HK-2 (cell line): Measurements from ENCODE around the gene PRRT2.
"Not testable (repeated sequence)": the region's sequence is repeated elsewhere in the genome, so short reads cannot be mapped to it uniquely, and the experiment has no call there.

Source experiments
- DNase-seq: peaks from one replicate; pipeline ENCODE4 v3.0.0-alpha.2; 2018; ENCODE audit not compliant: unreplicated experiment

Gene PRRT2

DNA sequence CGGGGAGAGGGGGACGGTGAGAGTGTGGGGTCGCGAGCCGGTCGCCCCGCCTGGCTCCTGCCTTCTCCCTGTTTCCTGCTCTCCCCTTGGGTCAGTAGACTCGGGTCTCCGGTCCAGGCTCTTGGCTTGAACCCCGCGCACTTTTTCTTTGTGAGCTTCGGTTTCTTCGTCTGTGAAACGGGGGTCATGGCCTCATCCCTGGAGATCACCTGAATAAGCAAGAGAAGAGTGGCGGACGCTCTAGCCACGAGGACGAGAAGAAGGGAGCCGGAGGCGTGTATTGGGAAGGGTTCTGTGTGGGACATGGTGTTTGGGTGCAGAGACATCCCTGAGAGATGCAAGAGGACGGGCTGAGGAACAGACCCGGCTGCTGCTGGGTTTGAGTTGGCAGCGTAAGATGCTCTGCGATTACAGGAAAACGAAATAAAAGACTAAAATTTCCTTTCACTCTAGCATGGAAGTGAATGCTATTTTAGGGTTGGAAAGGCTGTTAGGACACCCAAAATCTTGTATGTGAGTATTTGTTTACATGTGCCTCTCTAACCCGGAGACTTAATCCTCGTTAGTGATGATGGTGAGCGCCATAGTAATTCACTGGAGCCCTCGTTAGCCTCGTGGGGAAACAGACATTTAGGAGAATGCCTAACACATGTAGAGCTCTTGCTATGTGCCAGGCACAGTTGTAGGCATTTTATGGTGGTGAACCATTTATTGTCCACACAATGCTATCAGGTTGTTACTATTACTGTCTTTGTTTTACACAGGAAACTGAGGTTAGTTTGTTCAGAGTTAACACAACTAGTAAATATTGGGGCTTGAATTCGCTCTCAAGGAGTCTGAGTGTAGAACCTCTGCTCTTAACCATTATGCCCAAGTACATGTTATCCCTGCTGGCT, 20.8 kb upstream of the PRRT2 start:
- no peak for DNase-seq

DNA sequence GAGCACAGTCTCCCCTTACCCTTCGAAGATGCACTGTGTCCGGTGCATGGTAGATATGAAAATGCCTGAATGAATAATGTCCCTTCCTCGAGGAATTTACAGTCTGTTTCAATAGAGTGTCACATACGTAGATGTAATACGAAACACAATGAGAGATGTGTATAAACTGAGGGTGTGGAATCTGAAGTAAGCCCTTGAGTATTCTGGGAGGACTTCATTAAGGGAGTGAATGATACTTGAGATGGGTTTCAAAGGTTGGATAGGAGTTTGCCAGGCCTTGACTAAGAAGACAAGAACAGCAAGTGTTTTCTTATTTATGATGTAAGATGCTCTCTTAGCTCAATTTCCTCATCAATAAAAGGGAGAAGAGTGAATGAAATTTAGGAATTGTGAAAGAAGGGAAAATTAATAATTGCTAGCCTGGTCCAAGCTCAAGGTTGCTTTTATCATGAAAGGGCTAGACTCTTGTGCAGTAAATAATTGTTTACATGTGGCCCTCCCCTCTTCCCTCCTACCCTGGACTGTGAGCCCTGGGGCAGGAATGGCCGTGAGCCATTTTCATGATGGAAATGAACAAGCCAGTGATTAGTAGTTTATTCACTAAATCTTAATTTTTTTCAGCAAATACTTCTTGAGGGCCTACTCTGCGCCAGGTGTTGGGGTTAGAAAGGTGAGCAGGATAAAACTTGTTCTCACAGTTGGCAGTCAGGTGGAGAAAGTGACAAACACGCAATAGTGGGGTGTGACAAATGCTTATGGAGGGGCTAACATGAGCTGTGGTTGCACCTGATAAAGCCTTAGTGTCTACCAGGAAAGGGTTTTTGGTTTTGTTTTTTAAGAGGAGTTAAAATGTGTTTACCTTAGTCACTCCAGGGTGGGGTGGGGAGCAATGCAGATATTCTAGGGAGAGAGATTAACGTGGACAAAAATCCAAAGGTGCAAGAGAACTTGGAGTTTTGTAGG, 19.9 kb upstream of the PRRT2 start:
- no peak for DNase-seq

GRCh38 chr16:29793153-29793552, 18.8 kb upstream of the PRRT2 start:
- DNase-seq, result not testable (repeated sequence)

- no peak for DNase-seq
Measured at GRCh38 chr16:29794231-29794710, 17.7 kb upstream of the PRRT2 start.

DNA sequence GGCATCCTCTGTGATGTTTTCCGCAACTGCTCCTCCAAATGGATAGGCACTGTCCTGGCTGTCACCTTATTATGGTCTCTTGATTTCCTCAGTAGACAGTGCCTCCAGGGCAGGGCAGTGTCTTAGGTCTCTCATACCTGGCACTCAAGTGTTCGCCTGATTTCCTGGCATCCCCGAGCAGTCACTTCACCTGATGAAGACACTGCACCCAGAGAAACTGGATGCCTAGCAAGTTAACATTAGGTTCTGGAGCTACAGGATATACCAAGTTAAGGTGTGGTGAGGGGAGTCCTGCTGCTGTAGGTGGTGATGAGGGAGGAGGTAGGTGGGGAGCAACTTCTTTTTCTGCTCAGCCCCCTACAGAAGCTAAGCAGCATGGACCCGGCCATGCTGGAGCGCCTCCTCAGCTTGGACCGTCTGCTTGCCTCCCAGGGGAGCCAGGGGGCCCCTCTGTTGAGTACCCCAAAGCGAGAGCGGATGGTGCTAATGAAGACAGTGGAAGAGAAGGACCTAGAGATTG, 9.5 kb upstream of the PRRT2 start:
- DNase-seq, result no peak

GRCh38 chr16:29804020-29804419, 8.0 kb upstream of the PRRT2 start:
- DNase-seq, result no peak

DNA sequence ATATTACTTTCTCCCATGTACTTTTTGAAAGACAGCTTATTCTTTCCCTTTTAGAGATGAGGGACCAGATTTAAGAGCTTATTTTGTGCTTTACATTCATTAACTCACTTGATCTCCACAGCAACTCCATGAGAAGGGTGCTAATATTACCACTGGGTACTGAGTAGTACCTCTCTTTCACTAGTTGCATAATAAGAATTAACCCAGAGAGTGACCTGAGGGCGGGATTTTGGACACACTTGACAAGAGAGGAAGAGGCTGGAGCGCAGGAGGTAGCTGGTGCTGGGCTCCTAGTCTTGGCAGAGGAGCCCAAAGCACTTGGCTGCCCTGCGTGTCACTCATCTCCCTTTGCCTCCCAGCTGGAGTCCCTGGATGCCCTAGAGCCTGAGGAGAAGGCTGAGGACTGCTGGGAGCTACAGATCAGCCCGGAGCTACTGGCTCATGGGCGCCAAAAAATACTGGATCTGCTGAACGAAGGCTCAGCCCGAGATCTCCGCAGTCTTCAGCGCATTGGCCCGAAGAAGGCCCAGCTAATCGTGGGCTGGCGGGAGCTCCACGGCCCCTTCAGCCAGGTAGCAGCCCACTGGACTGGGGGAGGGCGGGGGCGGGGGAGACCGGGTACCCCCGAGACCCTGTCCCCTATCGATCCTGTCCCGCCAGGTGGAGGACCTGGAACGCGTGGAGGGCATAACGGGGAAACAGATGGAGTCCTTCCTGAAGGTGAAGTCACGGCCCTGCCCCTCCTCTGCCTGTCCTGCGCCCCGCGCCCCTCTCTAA, 7.3 kb upstream of the PRRT2 start:
- DNase-seq, result no peak

DNA sequence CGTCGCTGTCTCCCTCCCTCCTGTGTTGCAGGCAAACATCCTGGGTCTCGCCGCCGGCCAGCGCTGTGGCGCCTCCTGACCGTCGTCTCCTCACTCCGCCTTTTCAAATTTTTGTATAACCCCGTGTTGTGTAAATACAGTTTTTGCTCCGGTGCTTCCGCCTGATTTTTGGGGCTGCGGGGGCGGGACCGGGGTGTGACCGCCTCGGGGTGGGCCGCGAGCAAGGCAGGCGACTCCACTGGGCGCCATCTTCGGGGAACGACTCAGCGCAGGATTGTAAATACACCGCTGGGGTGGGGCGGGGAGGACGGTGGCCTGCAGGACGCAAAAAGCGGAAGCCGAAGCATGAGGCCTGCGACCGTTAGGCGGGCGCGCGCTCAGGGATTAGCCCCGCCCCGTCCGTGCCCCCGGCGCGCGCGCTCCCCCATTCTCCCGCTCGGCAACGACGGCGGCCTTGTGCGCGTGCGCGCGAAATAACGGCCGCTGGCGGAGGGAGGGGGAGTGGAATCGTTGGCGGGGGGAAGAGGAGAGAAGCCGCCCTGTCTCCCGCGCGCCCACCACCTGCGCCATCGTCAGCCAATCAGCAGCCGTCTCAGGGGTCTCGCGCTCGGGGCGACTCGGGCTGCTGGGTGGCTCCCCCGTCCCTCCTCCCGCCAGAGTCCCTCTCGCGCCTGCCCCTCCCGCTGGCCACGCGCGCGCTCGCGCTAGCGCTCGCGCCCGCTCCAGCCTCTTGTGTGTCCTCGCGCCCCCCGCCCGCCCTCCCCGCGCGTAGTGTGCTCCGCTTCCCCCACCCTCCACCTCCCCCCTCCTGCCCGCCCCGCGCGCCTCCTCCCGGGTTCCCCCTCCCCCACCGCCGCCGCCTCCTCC, 6.5 kb upstream of the PRRT2 start:
- DNase-seq, result peak; percentile 90

GRCh38 chr16:29806099-29806579, 5.9 kb upstream of the PRRT2 start, which contains the start of gene MAZ:
MAZ (plus strand) TSS chr16:29806529; CDS start chr16:29806702, 173 bp downstream.
- DNase-seq, result peak; percentile 90

- DNase-seq, result peak; percentile 63
Measured at GRCh38 chr16:29806641-29807425, 5.2 kb upstream of the PRRT2 start.

DNA sequence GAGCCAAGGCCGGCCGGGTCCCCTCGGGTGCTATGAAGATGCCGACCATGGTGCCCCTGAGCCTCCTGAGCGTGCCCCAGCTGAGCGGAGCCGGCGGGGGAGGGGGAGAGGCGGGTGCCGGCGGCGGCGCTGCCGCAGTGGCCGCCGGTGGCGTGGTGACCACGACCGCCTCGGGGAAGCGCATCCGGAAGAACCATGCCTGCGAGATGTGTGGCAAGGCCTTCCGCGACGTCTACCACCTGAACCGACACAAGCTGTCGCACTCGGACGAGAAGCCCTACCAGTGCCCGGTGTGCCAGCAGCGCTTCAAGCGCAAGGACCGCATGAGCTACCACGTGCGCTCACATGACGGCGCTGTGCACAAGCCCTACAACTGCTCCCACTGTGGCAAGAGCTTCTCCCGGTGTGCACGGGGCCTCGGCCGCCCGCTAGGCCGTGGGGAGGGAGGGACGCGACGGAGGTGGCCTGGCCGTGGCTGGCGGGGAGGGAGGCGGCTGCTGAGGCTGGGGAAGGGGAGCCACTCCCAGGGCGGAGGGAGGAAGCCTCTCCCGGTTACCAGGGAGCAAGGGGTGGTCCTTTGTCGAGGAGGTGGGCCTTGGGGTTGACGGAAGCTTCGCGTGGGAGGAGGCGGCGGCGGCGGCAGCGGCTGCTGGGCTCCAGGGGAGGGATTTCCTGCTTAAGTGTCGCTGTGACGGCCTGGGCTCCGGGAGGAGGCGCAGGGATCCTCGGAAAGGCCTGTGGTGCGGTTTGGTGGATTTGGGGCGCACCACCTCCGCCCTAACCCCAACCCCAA, 4.4 kb upstream of the PRRT2 start:
- peak; percentile 82 for DNase-seq

- no peak for DNase-seq
Measured at GRCh38 chr16:29808219-29808900, 3.6 kb upstream of the PRRT2 start.

DNA sequence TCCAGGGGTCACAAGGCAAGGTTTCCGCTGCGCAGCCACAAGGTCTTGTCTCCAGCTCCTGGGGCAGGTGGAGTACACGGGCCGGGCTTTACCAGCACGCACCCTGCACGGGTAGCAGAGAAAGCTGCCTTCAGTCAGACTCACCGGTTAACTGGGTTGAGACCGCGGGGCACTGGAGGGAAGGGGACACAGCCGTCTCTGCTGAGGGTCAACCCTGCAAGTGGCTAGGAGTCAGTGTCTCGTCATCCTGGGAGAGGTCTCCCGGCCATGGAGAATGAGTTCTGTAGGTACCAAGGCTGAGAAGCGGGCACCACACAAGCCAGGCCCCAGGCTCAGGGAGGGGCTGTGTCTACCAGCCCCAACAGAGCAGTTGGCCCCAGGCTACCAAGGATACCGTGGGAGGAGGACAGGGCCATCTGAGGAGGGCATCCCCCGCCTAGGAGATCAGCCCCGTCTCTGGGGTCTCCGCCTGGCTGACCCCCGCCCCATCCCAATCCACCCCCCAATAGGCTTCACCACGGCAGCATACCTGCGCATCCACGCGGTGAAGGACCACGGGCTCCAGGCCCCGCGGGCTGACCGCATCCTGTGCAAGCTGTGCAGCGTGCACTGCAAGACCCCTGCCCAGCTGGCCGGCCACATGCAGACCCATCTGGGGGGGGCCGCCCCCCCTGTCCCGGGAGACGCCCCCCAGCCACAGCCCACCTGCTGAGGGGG, 2.8 kb upstream of the PRRT2 start:
- DNase-seq, result no peak

GRCh38 chr16:29809850-29810698, 1.9 kb upstream of the PRRT2 start:
- DNase-seq, result no peak

DNA sequence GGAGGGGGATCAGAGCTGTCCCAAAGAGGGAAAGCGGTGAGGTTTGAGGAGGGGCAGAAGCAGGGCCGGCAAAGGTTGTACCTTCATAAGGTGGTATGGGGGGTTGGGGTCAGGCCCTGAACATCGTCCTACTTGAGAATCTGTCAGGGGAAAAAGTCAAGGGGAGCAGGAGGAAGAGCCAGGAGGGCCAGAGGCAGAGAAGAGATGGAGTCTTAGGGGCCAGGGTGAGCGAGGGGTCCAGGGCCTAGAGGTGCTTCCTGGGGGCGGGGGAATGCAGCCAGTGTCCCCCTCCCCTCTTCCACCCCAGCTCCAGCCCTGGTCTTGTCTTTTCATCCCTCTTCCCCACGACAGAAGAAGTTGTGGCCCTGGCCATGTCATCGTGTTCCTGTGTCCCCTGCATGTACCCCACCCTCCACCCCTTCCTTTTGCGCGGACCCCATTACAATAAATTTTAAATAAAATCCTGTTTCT, 1.3 kb upstream of the PRRT2 start:
- no peak for DNase-seq
